SJSA1 (cell line): ENCODE measurements around the gene ARPC5L. TPM values are rescaled to one million over a fixed set of nuclear protein-coding genes. Genes with fewer than 3 reads are reported as not detected.
"Not testable (repeated sequence)": the region's sequence is repeated elsewhere in the genome, so short reads cannot be mapped to it uniquely, and the experiment has no call there.

Experiments
- DNase-seq, 2 experiments: peaks; one replicate each; pipeline ENCODE4 v3.0.0-alpha.2; 2015 to 2020; ENCODE audit warnings: low spot score in 2 of 2, low read depth in 1 of 2
- H3K27ac ChIP-seq: fragments of 250-450 bp; sonication (Bioruptor Pico); 2 replicates; pipeline ENCODE4 v1.5.1; 2020; ENCODE audit warnings: mild to moderate bottlenecking, moderate library complexity
- H3K27me3 ChIP-seq: fragments of 250-450 bp; sonication (Bioruptor Pico); replicated peaks from 2 replicates; pipeline ENCODE4 v1.5.1; 2020; ENCODE audit warnings: mild to moderate bottlenecking, moderate library complexity
- H3K36me3 ChIP-seq: fragments of 250-450 bp; sonication (Bioruptor Pico); 2 replicates; pipeline ENCODE4 v1.5.1; 2020; ENCODE audit warnings: mild to moderate bottlenecking
- H3K4me1 ChIP-seq: fragments of 250-450 bp; sonication (Bioruptor Pico); replicated peaks from 2 replicates; pipeline ENCODE4 v1.6.1; 2021; ENCODE audit warnings: mild to moderate bottlenecking
- H3K4me3 ChIP-seq: fragments of 250-450 bp; sonication (Bioruptor Pico); 2 replicates; pipeline ENCODE4 v1.5.1; 2020; ENCODE audit warnings: mild to moderate bottlenecking
- H3K9me3 ChIP-seq: fragments of 250-450 bp; sonication (Bioruptor Pico); replicated peaks from 2 replicates; pipeline ENCODE4 v1.5.1; 2020; ENCODE audit warnings: mild to moderate bottlenecking
- total RNA-seq: library from RNA; depleted of rRNA; stranded (reverse); fragments of >200 nt; shearing (Covaris generic); gene quantifications from 2 replicates; pipeline ENCODE4 v1.2.3, GENCODE V29; 2014

Gene ARPC5L
- total RNA-seq, 1 experiment from 2014 or later: 41.3 TPM

DNA sequence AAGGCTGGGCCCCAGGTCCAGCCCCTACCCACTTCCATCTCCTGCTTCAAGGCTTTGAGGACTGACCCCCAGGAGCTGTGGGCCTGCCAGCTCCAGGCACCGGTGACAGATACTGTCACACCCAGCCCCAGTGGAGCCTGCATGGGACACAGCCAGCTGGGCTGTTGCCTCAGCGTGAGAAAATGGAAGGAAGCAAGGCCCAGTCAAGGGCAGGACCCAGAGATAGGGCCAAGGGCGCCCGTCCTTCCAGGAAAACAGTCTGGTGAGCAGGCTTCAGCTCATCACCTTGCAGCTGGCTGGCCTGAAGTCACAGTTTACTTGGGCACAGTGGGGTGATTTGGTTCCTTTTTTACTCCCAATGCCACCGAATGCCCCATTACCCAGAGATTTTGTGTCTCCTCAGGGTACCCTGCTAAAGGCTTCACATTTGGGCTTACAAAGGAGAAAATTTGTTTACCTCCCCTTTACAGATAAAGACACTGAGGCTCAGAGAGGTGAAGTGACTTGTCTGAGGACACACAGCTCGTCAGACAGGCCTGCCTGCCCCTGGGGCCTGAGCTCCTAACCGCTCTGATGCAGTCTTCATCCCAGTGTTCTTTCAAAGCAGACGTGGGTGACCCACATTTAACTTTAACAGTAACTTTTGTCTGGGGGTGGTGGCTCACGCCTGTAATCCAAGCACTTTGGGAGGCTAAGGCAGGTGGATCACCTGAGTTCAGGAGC lies 30.1 kb upstream of the ARPC5L start:
- Histone ChIP-seq H3K9me3 (no peaks in the 10 kb centered on the region), H3K4me3 (no peak overlapping the region)
- DNase-seq: no peak

DNA sequence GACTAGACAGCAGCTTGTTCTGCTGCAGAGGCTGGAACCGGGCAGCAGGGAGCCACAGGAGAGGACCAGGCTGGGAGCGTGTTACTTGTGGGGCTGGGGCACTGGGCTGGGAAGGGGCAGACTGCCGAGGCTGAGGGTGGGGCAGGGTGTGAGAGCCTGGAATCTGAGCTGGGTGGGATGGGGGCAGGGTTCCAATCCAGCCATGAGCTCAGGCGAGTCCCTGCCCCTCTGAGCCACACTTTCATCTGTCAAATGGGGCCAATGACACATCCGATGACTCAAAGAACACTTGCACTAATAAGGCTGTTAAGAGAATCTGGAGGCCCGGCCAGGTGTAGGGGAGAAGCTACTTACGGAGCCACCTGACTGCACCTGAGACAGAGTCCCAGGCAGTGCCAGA lies 27.3 kb upstream of the ARPC5L start:
- DNase-seq: no peak
- Histone ChIP-seq H3K36me3 (no peaks in the 10 kb centered on the region), H3K27ac (no peak overlapping the region), H3K9me3 (no peaks in the 10 kb centered on the region), H3K4me3 (no peak overlapping the region), H3K27me3 (no peaks in the 10 kb centered on the region), H3K4me1 (peaks cover 23% of the 10 kb centered on the region)

More for the DNA sequence above, 30.1 kb upstream of the ARPC5L start:
- Histone ChIP-seq H3K36me3 (no peaks in the 10 kb centered on the region), H3K27ac (no peak overlapping the region), H3K4me1 (peaks cover 23% of the 10 kb centered on the region), H3K27me3 (no peaks in the 10 kb centered on the region)

DNA sequence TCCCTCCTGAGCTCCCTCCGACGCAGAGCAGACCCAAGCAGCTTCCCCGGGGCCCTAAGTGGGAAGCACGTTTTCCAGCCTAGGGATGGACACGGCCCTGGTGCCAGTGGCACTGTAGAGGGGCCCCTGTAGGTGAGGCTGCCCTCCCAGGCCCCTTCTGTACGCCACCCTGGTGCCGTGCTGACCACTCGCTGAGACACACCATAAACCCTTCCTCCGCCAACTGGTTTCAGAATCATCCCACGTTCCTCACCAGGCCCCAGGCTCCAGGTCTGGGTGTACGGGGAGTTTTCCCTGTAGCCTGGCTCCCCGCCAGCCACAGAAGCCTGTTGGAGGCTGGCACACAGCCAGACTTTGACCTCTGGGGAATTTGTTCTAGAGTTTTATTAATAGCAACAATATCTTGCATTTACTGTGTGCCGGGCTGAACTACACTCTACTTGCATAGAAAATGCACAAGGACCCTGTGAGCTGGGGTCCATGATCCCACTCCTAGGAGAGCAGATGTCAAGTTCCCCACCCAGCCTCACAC lies 26.8 kb upstream of the ARPC5L start:
- peak in 1 of 2 experiments; percentile 42 for DNase-seq
- H3K27me3 ChIP-seq: no peaks in the 10 kb centered on the region
- H3K4me3 ChIP-seq: no peak overlapping the region
- H3K27ac ChIP-seq: no peak overlapping the region
- H3K4me1 ChIP-seq: peaks cover 23% of the 10 kb centered on the region
- no peaks in the 10 kb centered on the region for H3K36me3 ChIP-seq
- H3K9me3 ChIP-seq: no peaks in the 10 kb centered on the region

DNA sequence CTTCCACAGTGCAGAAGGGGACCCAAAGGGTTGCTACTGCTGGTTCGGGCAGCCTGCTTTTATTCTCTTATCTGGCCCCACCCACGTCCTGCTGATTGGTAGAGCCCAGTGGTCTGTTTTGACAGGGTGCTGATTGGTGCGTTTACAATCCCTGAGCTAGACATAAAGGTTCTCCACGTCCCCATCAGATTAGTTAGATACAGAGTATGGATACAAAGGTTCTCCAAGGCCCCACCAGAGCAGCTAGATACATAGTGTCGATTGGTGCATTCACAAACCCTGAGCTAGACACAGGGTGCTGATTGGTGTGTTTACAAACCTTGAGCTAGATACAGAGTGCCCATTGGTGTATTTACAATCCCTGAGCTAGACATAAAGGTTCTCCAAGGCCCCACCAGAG lies 23.8 kb upstream of the ARPC5L start:
- not testable (repeated sequence) for DNase-seq, H3K9me3 ChIP-seq, H3K4me3 ChIP-seq, H3K27me3 ChIP-seq, H3K27ac ChIP-seq, H3K36me3 ChIP-seq
- peaks cover 16% of the 10 kb centered on the region for H3K4me1 ChIP-seq

DNA sequence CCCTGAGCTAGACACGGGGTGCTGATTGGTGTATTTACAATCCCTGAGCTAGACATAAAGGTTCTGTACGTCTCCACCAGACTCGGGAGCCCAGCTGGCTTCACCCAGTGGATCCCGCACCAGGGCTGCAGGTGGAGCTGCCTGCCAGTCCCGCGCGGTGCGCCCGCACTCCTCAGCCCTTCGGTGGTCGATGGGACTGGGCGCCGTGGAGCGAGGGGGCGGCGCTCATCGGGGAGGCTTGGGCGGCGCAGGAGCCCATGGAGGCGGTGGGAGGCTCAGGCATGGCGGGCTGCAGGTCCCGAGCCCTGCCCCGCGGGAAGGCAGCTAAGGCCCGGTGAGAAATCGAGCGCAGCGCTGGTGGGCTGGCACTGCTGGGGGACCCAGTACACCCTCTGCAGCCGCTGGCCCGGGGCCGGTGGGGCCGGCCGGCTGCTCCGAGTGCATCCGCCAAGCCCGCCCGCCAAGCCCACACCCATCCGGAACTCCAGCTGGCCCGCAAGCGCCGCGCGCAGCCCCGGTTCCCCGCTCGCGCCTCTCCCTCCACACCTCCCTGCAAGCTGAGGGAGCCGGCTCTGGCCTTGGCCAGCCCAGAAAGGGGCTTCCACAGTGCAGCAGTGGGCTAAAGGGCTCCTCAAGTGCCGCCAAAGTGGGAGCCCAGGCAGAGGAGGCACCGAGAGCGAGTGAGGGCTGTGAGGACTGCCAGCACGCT lies 23.2 kb upstream of the ARPC5L start:
- H3K36me3 ChIP-seq: not testable (repeated sequence)

DNA sequence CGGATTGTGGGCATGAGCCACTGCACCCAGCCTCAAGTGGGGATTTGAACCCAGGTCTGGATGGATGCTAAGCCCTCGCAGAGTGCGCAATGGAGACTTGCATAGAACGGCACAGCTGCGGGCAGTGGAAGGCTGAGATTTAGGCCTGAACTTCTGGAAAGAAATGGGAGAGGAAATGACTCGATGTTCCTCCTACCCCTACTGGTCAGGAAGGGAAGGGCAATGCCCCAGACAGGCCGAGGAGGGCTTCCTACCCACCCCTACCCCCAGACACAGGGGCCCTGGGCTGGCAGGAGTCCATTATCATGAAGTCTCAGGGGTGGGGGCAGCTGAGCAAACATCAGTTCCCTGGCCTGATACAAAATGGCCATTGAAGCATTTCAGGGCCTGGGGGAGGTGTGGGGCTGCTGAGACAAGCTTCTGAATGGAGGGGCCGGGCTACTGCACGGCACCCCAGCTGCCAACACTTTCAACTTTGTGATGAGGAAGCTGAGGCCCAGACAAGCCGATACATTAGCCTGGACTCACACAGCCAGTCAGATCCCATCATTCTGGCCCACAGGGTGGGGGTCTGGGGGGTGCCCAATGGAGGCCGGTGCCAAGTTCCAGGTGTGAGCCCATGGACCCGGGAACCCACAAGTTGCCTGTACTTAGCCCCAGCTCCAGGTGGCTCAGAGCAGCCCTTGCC lies 22.2 kb upstream of the ARPC5L start:
- no peak overlapping the region for H3K27ac ChIP-seq
- no peaks in the 10 kb centered on the region for H3K36me3 ChIP-seq
- no peaks in the 10 kb centered on the region for H3K9me3 ChIP-seq
- H3K4me3 ChIP-seq: no peak overlapping the region
- peaks cover 8% of the 10 kb centered on the region for H3K4me1 ChIP-seq
- DNase-seq: no peak
- H3K27me3 ChIP-seq: no peaks in the 10 kb centered on the region

More for the DNA sequence above, 23.2 kb upstream of the ARPC5L start:
- H3K27me3 ChIP-seq, H3K4me3 ChIP-seq, H3K9me3 ChIP-seq, H3K27ac ChIP-seq, DNase-seq: not testable (repeated sequence)
- H3K4me1 ChIP-seq: peaks cover 14% of the 10 kb centered on the region

DNA sequence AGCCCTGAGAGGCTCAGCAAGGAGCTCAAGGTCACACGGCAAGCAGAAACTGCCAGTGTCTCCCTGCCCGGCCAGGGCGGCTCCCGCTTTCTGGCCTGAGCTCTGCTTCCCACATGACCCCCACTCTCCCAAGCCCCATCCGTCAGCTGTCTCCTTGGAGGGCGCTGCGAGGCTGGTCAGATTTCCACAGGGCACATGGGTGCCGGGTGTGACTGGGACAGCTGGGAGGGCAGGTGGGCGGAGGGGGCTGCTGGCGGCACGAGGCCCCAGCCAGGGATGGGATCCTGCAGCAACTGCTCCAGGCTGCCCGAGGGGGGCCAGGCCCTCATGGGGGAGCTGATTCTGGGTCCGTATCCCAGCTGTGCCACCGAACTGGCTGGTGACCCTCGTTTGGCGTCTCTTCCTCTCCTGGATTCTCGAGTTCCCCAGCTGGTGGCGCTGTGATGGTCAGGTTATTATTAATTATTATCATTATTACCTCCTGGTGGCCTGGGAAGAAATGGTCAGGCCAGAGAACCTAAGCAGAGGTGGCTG lies 21.6 kb upstream of the ARPC5L start:
- Histone ChIP-seq H3K4me1 (peaks cover 1% of the 10 kb centered on the region), H3K27ac (no peak overlapping the region), H3K36me3 (no peaks in the 10 kb centered on the region), H3K27me3 (no peaks in the 10 kb centered on the region), H3K9me3 (no peaks in the 10 kb centered on the region), H3K4me3 (no peak overlapping the region)
- no peak for DNase-seq

DNA sequence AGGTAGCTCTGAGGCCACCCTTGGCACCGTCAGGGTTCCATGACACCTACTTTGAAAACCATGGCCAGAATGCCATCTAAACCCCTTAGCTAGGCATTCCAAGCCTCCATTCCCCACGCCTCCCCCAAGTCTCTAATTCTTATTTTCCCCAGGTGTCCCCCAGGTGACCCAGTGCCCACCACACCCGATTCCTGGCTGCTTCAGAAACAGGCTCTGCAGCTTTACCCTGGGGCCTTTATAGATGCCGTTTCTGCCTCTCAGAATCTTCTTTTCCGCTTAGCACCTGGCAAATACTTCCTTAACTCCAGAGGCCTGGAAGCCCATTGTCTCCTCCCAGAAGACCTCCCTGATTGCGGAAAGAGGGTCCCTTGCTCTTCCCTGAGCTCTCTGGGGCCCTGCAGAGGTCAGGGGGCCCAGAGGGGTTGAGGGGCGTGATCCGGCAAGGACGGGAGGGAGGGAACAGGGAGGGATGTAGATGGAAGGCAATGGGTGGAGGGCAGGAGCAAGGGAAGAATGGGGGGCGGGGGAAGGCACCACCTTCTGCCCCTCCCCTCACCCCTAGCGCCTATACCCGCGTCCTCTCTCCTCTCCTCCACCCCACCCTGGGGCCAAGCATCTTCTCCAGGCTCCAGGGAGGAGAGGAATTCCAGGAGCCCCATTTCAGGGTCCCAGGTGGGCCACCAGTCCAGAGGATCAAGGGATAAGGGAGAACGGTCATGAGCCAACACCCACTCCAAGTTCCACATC lies 20.7 kb upstream of the ARPC5L start:
- Histone ChIP-seq H3K9me3 (no peaks in the 10 kb centered on the region), H3K27me3 (no peaks in the 10 kb centered on the region), H3K4me1 (no peaks in the 10 kb centered on the region), H3K36me3 (no peaks in the 10 kb centered on the region), H3K4me3 (no peak overlapping the region), H3K27ac (no peak overlapping the region)
- no peak for DNase-seq

DNA sequence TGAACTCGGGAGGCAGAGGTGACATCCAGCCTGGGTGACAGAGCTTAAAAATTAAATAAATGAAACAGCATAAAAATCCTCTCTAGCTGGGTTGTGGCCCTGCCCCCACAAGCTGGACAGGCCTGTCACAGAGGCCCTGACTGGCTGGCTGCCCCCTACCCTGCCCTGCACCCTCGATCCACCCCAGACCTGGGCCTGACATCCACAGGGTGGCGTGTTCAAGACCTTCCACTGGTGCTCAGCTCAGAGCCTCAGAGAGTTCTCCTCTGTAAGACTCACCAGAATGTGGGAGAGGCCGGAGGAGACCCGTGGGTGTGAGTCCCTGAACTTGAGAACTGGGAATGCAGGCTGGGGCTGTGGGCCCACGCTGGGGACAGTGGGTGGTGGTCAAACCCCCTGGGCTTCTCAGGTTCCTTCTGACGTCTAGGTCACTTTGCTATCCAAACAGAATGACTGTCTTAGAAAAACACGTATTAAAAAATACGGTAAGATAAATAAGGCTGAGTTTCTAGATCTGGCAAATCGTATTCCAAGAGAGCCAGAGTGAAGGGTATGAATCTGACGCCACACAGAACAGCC lies 18.4 kb upstream of the ARPC5L start:
- no peaks in the 10 kb centered on the region for H3K4me1 ChIP-seq
- DNase-seq: no peak
- no peak overlapping the region for H3K27ac ChIP-seq

DNA sequence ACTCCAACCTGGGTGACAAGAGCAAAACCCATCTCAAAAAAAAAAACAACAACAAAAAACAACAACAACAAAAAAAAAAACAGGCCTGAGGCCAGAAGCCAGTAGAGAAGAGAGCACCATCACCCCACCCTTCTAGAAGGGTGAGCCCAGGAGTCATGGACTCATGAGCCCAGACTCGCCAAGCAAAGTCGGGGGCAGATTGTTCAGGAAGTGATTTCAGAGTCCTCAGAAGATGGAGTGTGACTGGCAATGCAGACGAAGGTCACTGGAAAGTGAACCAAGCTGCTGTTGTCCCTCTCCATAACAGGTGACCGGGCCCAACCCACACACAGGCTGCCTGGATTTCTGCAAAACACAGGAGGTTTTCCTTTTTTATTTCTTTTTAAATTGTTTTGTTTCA lies 17.6 kb upstream of the ARPC5L start:
- no peaks in the 10 kb centered on the region for H3K27me3 ChIP-seq
- DNase-seq: no peak
- no peak overlapping the region for H3K4me3 ChIP-seq
- H3K27ac ChIP-seq: no peak overlapping the region
- no peaks in the 10 kb centered on the region for H3K4me1 ChIP-seq
- H3K36me3 ChIP-seq: no peaks in the 10 kb centered on the region
- H3K9me3 ChIP-seq: no peaks in the 10 kb centered on the region

More for the DNA sequence above, 18.4 kb upstream of the ARPC5L start:
- H3K36me3 ChIP-seq: no peaks in the 10 kb centered on the region
- no peaks in the 10 kb centered on the region for H3K27me3 ChIP-seq
- H3K9me3 ChIP-seq: no peaks in the 10 kb centered on the region
- no peak overlapping the region for H3K4me3 ChIP-seq

DNA sequence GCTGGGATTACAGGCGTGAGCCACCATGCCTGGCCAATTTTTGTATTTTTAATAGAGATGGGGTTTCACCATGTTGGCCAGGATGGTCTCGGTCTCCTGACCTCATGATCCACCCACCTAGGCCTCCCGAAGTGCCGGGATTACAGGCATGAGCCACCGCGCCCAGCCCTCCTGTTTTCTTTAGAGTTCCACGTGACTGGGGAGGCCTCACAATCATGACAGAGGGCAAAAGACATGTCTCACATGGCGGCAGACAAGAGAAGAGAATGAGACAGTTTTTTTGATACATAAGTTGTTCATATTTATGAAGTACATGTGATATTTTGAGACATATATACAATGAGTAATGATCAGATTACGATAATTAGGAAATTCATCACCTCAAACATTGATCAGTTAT lies 15.5 kb upstream of the ARPC5L start:
- H3K27ac ChIP-seq, H3K36me3 ChIP-seq, H3K27me3 ChIP-seq, H3K4me1 ChIP-seq, DNase-seq, H3K9me3 ChIP-seq, H3K4me3 ChIP-seq: not testable (repeated sequence)

DNA sequence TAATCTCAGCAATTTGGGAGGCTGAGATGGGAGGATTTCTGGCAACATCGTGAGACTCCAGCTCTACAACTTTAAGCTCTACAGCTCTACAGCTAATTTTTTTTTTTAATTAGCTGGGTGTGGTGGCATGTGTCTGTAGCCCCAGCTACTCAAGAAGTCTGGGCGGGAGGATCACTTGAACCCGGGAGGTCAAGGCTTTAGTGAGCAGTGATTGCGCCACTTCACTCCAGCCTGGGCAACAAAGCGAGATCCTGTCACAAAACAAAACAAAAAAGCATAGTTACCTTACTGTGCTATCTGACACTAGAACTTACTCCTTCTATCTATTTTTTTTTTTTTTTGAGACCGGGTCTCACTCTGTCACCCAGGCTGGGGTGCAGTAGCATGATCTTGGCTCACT lies 15.0 kb upstream of the ARPC5L start:
- Histone ChIP-seq H3K4me1 (no peaks in the 10 kb centered on the region), H3K27ac (no peak overlapping the region), H3K27me3 (no peaks in the 10 kb centered on the region), H3K4me3 (no peak overlapping the region), H3K9me3 (no peaks in the 10 kb centered on the region), H3K36me3 (no peaks in the 10 kb centered on the region)
- DNase-seq: no peak

DNA sequence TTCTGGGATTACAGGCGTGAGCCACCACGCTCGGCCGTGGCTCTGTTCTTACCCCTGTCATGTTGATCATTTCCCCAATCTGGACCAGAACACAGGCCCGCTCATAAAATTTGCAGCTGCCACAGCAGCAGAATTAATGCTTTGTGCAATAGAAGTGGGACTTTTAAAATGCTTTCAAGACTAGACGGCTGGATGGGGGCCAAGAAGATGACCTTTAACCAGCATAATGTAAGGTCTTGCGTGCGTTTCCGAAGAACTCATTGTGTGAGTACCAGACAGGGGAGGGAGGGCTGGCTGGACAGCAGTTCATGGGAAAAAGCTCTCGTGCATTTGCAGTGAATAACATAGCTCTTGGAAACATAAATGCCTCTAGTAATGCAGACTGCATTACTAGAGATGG lies 12.1 kb upstream of the ARPC5L start:
- Histone ChIP-seq H3K36me3 (no peaks in the 10 kb centered on the region), H3K9me3 (no peaks in the 10 kb centered on the region), H3K27me3 (no peaks in the 10 kb centered on the region), H3K4me1 (peaks cover 13% of the 10 kb centered on the region), H3K27ac (no peak overlapping the region), H3K4me3 (no peak overlapping the region)
- no peak for DNase-seq
